T-helper 1 cell treated with Interleukin-12 subunit alpha and Interleukin-12 subunit beta and Interleukin-4 antibody, amounts not matched to agents 30 μg/mL and 1 μg/mL, for 36 hours (primary cell): ENCODE data around the gene UNC13B.

Experiments
- H3K27ac Mint-ChIP-seq: one replicate; pipeline ENCODE4 v1.8.0; 2021; ENCODE audit warnings: mild to moderate bottlenecking, mixed read lengths
- H3K27me3 Mint-ChIP-seq: one replicate; pipeline ENCODE4 v1.8.0; 2021; ENCODE audit warnings: low read depth, mixed read lengths
- H3K36me3 Mint-ChIP-seq: one replicate; pipeline ENCODE4 v1.8.0; 2021; ENCODE audit warnings: low read depth, mixed read lengths
- H3K4me1 Mint-ChIP-seq: one replicate; pipeline ENCODE4 v1.8.0; 2021; ENCODE audit warnings: low read depth, mixed read lengths
- H3K4me3 Mint-ChIP-seq: one replicate; pipeline ENCODE4 v1.8.0; 2021; ENCODE audit warnings: mild to moderate bottlenecking, moderate library complexity, mixed read lengths
- H3K9me3 Mint-ChIP-seq: one replicate; pipeline ENCODE4 v1.8.0; 2021; ENCODE audit warnings: mixed read lengths

The UNC13B gene

GRCh38 chr9:35338561-35339274 is 176.9 kb downstream of the UNC13B start:
- Mint-ChIP-seq H3K27me3 (no peaks in the 10 kb centered on the region), H3K36me3 (no peaks in the 10 kb centered on the region), H3K9me3 (no peaks in the 10 kb centered on the region), H3K4me3 (no peak overlapping the region), H3K4me1 (peaks cover 2% of the 10 kb centered on the region), H3K27ac (no peak overlapping the region)

GRCh38 chr9:35340046-35340445 is 178.2 kb downstream of the UNC13B start:
- Mint-ChIP-seq H3K4me3 (no peak overlapping the region), H3K4me1 (peaks cover 2% of the 10 kb centered on the region), H3K27ac (no peak overlapping the region), H3K27me3 (no peaks in the 10 kb centered on the region), H3K9me3 (no peaks in the 10 kb centered on the region), H3K36me3 (no peaks in the 10 kb centered on the region)

DNA sequence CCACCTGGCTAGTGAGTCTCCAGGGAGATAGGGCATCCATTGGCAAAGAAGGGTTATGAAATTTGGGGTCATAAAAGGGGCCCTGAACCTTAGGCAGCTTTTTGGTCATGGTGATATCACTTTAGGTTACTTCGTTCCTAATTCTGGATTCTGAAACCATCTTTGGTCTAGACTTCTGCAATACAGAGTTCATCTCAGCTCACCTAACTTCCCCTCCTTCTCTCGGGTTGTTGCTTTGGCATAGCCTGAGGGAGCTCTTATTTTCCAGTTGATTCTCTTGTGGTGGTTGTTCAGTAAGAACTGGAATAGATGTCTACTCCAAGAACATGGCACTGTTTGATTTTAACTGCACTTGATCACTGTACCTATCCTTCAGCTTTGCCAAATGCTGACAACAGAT is 179.2 kb downstream of the UNC13B start:
- Mint-ChIP-seq H3K9me3 (no peaks in the 10 kb centered on the region), H3K4me1 (peaks cover 2% of the 10 kb centered on the region), H3K27me3 (no peaks in the 10 kb centered on the region), H3K4me3 (no peak overlapping the region), H3K36me3 (no peaks in the 10 kb centered on the region), H3K27ac (no peak overlapping the region)

GRCh38 chr9:35341585-35341984 is 179.8 kb downstream of the UNC13B start:
- Mint-ChIP-seq H3K4me1 (peaks cover 2% of the 10 kb centered on the region), H3K27me3 (no peaks in the 10 kb centered on the region), H3K27ac (no peak overlapping the region), H3K4me3 (no peak overlapping the region), H3K9me3 (no peaks in the 10 kb centered on the region), H3K36me3 (no peaks in the 10 kb centered on the region)

DNA sequence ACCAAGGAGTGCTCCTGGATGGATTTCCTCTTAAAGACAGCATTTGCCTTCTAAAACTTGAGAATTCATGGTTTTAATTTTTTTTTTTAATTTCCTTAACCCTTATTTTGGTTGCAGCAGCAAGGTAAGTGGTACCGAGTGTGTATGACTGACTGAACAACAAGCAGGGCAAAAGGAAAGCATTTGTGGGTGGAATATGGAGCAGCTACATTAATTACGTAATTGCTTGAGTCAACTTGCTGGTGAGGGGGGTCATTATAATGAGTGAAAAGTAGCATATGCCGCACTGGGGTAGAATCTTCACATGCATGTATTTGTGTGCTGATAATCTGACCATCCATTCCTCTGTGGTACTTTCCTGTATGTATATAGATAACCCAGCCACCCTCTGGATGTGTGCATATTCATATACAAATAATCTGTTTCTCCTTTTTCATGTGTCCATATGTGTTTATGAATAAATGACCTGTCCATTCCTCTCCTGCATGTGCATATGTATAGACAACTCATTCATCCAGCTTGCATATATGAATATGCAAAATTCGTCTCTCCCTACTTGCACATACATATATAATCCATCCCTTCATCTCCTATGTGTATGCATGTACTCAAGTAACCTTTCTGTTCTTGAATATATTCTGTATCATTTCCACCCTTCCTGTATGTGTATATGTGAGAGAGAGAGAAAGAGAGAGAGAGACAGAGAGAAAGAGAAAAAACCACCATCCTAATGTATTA is 180.6 kb downstream of the UNC13B start:
- Mint-ChIP-seq H3K9me3 (no peaks in the 10 kb centered on the region), H3K27me3 (no peaks in the 10 kb centered on the region), H3K4me3 (no peak overlapping the region), H3K36me3 (no peaks in the 10 kb centered on the region), H3K27ac (no peak overlapping the region), H3K4me1 (peaks cover 2% of the 10 kb centered on the region)

GRCh38 chr9:35348109-35348508 is 186.3 kb downstream of the UNC13B start:
- Mint-ChIP-seq H3K27ac (no peak overlapping the region), H3K27me3 (no peaks in the 10 kb centered on the region), H3K9me3 (no peaks in the 10 kb centered on the region), H3K36me3 (no peaks in the 10 kb centered on the region), H3K4me3 (no peak overlapping the region), H3K4me1 (no peaks in the 10 kb centered on the region)

DNA sequence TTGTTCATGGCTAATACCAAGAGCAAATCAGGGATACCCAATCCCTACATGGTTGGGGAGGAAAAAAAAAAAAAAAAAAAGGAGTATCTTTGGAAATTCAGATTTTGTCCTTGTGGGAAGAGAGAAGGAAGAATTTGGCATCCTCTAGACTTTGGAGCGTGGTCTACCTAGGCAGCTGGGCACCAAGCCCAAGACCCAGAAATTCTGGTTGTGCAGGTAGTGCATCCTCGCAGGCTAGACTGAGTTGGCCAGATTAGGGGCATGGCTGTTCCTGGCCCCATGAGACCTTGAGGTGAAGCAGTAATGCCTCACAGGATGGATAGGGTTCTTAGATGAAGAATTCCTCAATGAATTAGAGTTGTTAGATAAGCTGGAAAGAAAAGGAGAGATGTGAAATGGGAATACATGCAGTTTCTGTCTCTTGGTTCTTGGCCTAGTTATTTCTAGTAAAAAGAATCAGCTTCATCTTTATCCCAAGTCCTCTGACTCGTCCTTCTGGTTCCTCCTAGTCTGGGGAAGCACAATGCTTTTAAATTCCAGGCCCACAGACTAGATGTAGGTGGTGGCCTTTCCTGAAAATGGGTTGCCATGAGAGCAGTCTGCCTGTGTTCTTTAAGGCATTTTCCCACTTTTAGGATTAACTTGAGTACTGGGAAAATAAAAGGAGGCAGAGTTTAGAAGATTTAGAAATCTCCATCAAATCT is 187.6 kb downstream of the UNC13B start:
- Mint-ChIP-seq H3K36me3 (no peaks in the 10 kb centered on the region), H3K4me3 (no peak overlapping the region), H3K27ac (no peak overlapping the region), H3K4me1 (no peaks in the 10 kb centered on the region), H3K9me3 (no peaks in the 10 kb centered on the region), H3K27me3 (no peaks in the 10 kb centered on the region)

- Mint-ChIP-seq H3K4me1 (no peaks in the 10 kb centered on the region), H3K27me3 (no peaks in the 10 kb centered on the region), H3K4me3 (no peak overlapping the region), H3K27ac (no peak overlapping the region), H3K9me3 (no peaks in the 10 kb centered on the region), H3K36me3 (no peaks in the 10 kb centered on the region)
Observed at GRCh38 chr9:35350212-35350611, 188.4 kb downstream of the UNC13B start.

DNA sequence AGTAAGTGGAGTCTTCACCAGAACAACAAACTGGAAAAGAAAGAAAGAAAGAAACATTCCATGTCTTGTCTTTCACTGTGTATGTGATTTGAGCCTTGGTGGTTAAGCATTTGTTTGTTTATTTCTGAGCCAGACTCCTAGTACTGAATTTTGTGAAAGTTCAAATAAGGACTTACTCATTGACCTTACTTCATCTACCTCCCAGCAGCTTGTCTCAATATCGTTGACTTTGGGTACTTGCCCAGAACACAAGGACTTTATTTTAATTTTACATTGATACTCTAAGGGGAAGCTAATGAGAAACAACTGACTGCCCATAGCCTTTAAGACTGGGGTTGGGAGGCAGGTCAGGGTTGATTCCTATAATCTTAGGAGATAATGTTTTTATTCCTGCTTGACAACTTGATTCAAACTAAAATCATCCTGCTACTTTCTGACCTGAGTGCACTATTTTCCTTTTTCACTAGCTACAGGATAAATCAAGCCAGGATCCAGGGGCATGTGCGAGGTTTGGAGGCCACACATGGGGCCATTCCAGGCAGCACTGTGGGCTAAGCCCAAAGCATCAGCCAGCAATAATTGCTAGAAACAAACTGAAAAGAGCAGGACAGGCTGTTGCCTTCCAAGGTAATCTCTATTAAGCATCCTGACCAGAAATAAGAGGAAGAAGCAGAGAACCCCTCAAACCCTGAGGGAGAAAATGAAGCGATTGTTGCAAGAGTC is 189.2 kb downstream of the UNC13B start:
- no peaks in the 10 kb centered on the region for H3K27me3 Mint-ChIP-seq
- H3K9me3 Mint-ChIP-seq = no peaks in the 10 kb centered on the region
- no peaks in the 10 kb centered on the region for H3K36me3 Mint-ChIP-seq
- no peaks in the 10 kb centered on the region for H3K4me1 Mint-ChIP-seq
- H3K4me3 Mint-ChIP-seq = no peak overlapping the region
- no peak overlapping the region for H3K27ac Mint-ChIP-seq

DNA sequence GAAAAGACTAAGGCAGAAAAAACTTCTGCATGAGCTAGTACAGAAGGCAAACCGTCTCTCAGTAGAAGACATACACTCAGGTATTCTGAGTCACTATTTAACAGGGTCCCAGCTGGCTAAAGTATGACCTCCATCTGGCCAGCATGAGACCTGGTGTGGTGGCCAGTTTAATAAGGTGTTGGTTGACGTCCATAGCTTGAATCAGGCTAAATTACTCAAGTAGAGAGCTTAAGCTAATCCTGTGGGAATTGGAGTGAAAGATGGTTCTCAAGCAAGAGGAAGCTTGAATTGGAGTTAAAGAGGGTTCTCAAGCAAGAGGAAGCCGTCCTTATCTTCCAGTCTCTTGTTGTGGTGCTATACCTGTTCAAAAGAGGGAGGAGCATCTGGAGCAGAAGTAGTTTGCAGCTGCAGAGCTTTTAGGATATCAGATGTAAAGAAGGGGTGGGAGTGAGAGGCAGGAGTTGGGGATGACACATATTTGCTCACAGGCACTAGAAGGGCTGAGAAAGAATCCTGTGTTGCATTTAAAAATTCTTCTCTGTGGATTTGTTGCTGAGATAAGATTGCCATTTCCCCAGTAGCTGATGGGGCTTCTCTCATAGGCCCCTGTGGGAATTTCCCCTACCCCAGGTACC is 192.0 kb downstream of the UNC13B start:
- Mint-ChIP-seq H3K36me3 (no peaks in the 10 kb centered on the region), H3K9me3 (no peaks in the 10 kb centered on the region), H3K4me3 (no peak overlapping the region)

DNA sequence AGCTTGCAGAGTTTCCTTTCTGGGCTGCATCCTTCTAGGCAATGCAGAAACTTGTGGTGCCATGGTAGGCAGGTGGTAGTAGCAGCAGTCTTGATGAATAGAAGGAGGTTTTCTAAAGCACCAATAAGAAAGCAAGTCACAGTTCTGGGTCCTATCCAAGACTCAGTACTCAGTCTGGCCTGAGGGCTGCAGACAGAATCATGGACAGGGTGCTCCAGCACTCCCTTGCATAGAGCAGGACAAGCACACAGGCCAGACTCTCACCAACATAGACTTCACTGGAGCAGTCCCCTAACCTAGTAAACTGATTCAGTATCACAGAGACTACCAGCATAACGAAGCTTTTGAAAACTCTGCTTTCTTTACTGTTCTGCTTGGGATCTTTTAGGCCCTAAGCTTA is 194.1 kb downstream of the UNC13B start:
- Mint-ChIP-seq H3K27ac (no peak overlapping the region), H3K36me3 (no peaks in the 10 kb centered on the region), H3K4me3 (no peak overlapping the region), H3K9me3 (no peaks in the 10 kb centered on the region), H3K27me3 (no peaks in the 10 kb centered on the region), H3K4me1 (no peaks in the 10 kb centered on the region)

More for the DNA sequence above, 192.0 kb downstream of the UNC13B start:
- Mint-ChIP-seq H3K27me3 (no peaks in the 10 kb centered on the region), H3K27ac (no peak overlapping the region), H3K4me1 (no peaks in the 10 kb centered on the region)

DNA sequence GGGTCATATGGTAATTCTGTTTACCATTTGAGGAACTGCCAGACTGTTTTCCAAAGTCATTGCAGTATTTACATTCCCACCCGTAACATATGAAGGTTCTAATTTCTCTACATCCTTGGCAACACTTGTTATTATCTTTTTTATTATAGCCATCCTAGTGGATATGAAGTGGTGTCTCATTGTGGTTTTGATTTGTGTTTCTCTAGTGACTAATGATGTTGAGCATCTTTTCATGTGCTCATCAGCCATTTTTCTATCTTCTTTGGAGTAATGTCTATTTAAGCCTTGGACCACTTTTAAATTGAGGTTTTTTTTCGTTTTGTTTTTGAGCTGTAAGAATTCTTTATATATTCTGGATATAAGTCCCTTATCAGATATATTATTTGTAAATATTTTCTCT is 195.3 kb downstream of the UNC13B start:
- no peaks in the 10 kb centered on the region for H3K4me1 Mint-ChIP-seq
- H3K27me3 Mint-ChIP-seq = no peaks in the 10 kb centered on the region
- H3K4me3 Mint-ChIP-seq = no peak overlapping the region
- H3K9me3 Mint-ChIP-seq = no peaks in the 10 kb centered on the region
- no peak overlapping the region for H3K27ac Mint-ChIP-seq
- H3K36me3 Mint-ChIP-seq = no peaks in the 10 kb centered on the region

DNA sequence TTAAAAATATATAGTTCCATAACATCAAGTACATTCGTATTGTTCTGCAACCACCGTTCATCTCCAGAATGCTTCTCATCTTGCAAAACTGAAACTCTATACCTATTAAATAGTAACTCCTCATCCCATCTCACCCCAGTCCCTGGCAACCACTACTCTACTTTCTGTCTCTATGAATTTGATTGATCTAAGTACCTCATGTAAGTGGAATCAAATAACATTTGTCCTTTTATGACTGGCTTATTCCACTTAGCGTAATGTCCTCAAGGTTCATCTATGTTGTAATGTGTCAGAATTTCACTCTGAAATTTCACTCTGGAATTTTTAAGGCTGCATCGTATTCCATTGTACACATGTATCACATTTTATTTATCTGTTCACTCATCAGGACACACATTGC is 196.0 kb downstream of the UNC13B start:
- H3K27ac Mint-ChIP-seq = no peak overlapping the region
- H3K4me1 Mint-ChIP-seq = no peaks in the 10 kb centered on the region
- no peaks in the 10 kb centered on the region for H3K27me3 Mint-ChIP-seq
- no peaks in the 10 kb centered on the region for H3K9me3 Mint-ChIP-seq
- H3K36me3 Mint-ChIP-seq = no peaks in the 10 kb centered on the region
- no peak overlapping the region for H3K4me3 Mint-ChIP-seq
